Body of pancreas (tissue), 4 donors: Measurements from ENCODE around the gene CHAF1A.

Experiments used
- CTCF ChIP-seq, 7 experiments: fragments of 450-650 bp in 4 of 7; fragments of 200-600 bp in 3 of 7; sonication (generic) in 3 of 7; IDR thresholded peaks; one replicate each; pipeline ENCODE4 v1.5.1; 2016 to 2019; ENCODE audit warnings: antibody characterized with exemption in 7 of 7
- POLR2A ChIP-seq, 3 donors: fragments of 450-650 bp; IDR thresholded peaks; one replicate each; pipeline ENCODE4 v1.6.1; 2016; ENCODE audit warnings: antibody characterized with exemption in 3 of 3, mild to moderate bottlenecking in 2 of 3

GRCh38 chr19:4396949-4397783, 5.3 kb upstream of the CHAF1A start:
- TF ChIP-seq CTCF (IDR thresholded peaks at IDR 0.05) (no peak), POLR2A (IDR thresholded peaks at IDR 0.05) (no peak)
